Endodermal cell (in vitro differentiated cells): ENCODE results near the gene PACRGL. TPM values are rescaled to one million over a fixed set of nuclear protein-coding genes. Genes with fewer than 3 reads are reported as not detected.

Experiments
- DNase-seq: peaks from one replicate; pipeline ENCODE4 v3.0.0-alpha.2; 2017
- H3K27ac ChIP-seq: 2 replicates; pipeline ENCODE4 v1.5.1; 2013; ENCODE audit warnings: mild to moderate bottlenecking, low read depth, low read length, moderate library complexity
- H3K27me3 ChIP-seq: 2 replicates; pipeline ENCODE4 v1.6.1; 2013; ENCODE audit warnings: mild to moderate bottlenecking, low read length, moderate library complexity; ENCODE audit not compliant: insufficient read depth, control insufficient read depth, poor library complexity, severe bottlenecking
- H3K36me3 ChIP-seq: 2 replicates; pipeline ENCODE4 v1.7.0; 2013; ENCODE audit warnings: mild to moderate bottlenecking, low read length, moderate library complexity; ENCODE audit not compliant: control insufficient read depth, insufficient read depth
- H3K4me1 ChIP-seq: one replicate; pipeline ENCODE4 v1.7.0; 2013; ENCODE audit warnings: low read length; ENCODE audit not compliant: control insufficient read depth, insufficient read depth
- H3K4me3 ChIP-seq: 2 replicates; pipeline ENCODE4 v1.5.1; 2013; ENCODE audit warnings: mild to moderate bottlenecking, low read length, moderate library complexity
- H3K9ac ChIP-seq: 2 replicates; pipeline ENCODE4 v1.6.1; 2013; ENCODE audit warnings: mild to moderate bottlenecking, low read length, moderate library complexity; ENCODE audit not compliant: poor library complexity, severe bottlenecking; ENCODE audit errors: extremely low read depth
- H3K9me3 ChIP-seq: 2 replicates; pipeline ENCODE4 v1.6.1; 2013; ENCODE audit warnings: mild to moderate bottlenecking, low read length, moderate library complexity; ENCODE audit not compliant: control insufficient read depth
- H3K27ac Mint-ChIP-seq: 2 replicates; pipeline ENCODE4 v1.8.0; 2020; ENCODE audit warnings: mixed read lengths
- H3K27me3 Mint-ChIP-seq: 2 replicates; pipeline ENCODE4 v1.8.0; 2021; ENCODE audit warnings: mild to moderate bottlenecking, mixed read lengths; ENCODE audit not compliant: insufficient read depth
- H3K36me3 Mint-ChIP-seq: 2 replicates; pipeline ENCODE4 v1.8.0; 2020; ENCODE audit warnings: low read depth, mixed read lengths
- H3K4me1 Mint-ChIP-seq: 2 replicates; pipeline ENCODE4 v1.8.0; 2020; ENCODE audit warnings: mixed read lengths
- H3K4me3 Mint-ChIP-seq: 2 replicates; pipeline ENCODE4 v1.8.0; 2020; ENCODE audit warnings: mild to moderate bottlenecking, moderate library complexity, mixed read lengths
- H3K9me3 Mint-ChIP-seq: 2 replicates; pipeline ENCODE4 v1.8.0; 2020; ENCODE audit warnings: mild to moderate bottlenecking, mixed read lengths
- WGBS, 2 experiments: methylation state at CpG; one replicate each; pipeline versions ENCODE4 v1.1.5 to v1.1.7; 2013; ENCODE audit warnings: missing lambda C conversion rate in 2 of 2, mixed read lengths in 1 of 2; ENCODE audit not compliant: insufficient coverage in 1 of 2, insufficient read length in 1 of 2; 5-methylcytosine and 5-hydroxymethylcytosine counted together
- total RNA-seq, 2 donors: library from RNA; stranded (reverse); fragmentation: NEBNext Ultra II Directional in 1 of 2; extraction: Animal tissue kit (Norgen Biotek cat#: 25700) in 1 of 2; gene quantifications; 2 replicates in 1 of 2; 3 replicates in 1 of 2; pipeline ENCODE4 v1.2.1, GENCODE V29; 2021
- TF ChIP-seq, protein P1 (sequence below): fragments of 200-600 bp; sonication (generic); conservative IDR thresholded peaks from 2 replicates; pipeline ENCODE4 v1.5.0; 2021; ENCODE audit warnings: antibody characterized with exemption, mild to moderate bottlenecking

PACRGL gene
- total RNA-seq, 2 donors from 2014 or later, result 19.4 to 24.2 TPM

DNA sequence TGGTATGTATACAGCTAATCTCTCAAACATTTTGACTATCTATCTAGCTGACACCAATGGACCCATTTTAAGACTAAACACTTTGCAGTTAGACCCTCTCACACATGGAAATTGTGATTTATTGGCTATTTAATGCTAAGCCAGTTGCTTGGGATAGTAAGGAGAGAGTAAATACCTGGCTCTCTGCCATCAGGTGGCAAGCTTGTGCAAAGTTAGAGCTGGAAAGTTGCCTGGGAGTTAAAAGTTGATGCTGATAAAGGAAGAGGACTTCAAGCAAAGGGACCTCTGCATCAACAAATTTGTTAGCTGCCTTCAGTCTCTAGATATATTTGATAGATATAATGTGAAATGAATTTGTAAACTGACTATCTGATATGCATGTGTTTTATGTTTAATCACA is 61.1 kb downstream of the PACRGL start:
- H3K4me1 ChIP-seq, result no peaks in the 10 kb centered on the region
- TF ChIP-seq, protein P1, sequence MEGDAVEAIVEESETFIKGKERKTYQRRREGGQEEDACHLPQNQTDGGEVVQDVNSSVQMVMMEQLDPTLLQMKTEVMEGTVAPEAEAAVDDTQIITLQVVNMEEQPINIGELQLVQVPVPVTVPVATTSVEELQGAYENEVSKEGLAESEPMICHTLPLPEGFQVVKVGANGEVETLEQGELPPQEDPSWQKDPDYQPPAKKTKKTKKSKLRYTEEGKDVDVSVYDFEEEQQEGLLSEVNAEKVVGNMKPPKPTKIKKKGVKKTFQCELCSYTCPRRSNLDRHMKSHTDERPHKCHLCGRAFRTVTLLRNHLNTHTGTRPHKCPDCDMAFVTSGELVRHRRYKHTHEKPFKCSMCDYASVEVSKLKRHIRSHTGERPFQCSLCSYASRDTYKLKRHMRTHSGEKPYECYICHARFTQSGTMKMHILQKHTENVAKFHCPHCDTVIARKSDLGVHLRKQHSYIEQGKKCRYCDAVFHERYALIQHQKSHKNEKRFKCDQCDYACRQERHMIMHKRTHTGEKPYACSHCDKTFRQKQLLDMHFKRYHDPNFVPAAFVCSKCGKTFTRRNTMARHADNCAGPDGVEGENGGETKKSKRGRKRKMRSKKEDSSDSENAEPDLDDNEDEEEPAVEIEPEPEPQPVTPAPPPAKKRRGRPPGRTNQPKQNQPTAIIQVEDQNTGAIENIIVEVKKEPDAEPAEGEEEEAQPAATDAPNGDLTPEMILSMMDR, result no peak
- no peak overlapping the region for H3K4me3 ChIP-seq
- Mint-ChIP-seq H3K4me1 (no peaks in the 10 kb centered on the region), H3K4me3 (no peak overlapping the region), H3K9me3 (no peaks in the 10 kb centered on the region), H3K27me3 (no peaks in the 10 kb centered on the region), H3K36me3 (no peaks in the 10 kb centered on the region), H3K27ac (no peak overlapping the region)
- no peaks in the 10 kb centered on the region for H3K27me3 ChIP-seq
- no peaks in the 10 kb centered on the region for H3K36me3 ChIP-seq
- no peak overlapping the region for H3K27ac ChIP-seq
- no peak overlapping the region for H3K9ac ChIP-seq
- DNase-seq, result no peak
- H3K9me3 ChIP-seq, result no peaks in the 10 kb centered on the region

DNA sequence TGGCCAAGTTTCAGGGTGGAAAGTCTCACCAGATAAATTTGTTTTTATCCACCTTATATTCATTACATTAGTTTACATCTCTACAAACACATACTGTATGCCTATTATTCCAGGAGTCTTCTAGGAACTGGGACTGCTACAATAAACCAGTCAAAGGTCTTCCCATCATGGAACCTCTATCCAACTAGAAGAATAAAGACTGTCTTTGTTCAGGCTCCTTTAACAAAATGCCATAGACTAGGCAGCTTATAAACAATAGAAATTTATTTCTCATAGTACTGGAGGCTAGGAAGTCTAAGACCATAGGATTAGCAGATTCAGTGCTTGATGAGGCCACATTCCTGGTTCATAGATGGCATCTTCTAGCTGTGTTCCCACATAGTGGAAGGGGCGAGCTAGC is 61.6 kb downstream of the PACRGL start:
- WGBS, 2 experiments, result 80 to 90% methylated on average over 1 of the region's 1 CpG
- no peak overlapping the region for H3K27ac Mint-ChIP-seq
- H3K36me3 ChIP-seq, result no peaks in the 10 kb centered on the region
- TF ChIP-seq, protein P1, result no peak
- no peaks in the 10 kb centered on the region for H3K4me1 Mint-ChIP-seq
- no peaks in the 10 kb centered on the region for H3K36me3 Mint-ChIP-seq
- H3K4me3 Mint-ChIP-seq, result no peak overlapping the region
- H3K27me3 Mint-ChIP-seq, result no peaks in the 10 kb centered on the region
- H3K4me3 ChIP-seq, result no peak overlapping the region
- no peak overlapping the region for H3K27ac ChIP-seq
- DNase-seq, result no peak
- H3K9me3 ChIP-seq, result no peaks in the 10 kb centered on the region
- no peaks in the 10 kb centered on the region for H3K27me3 ChIP-seq
- H3K4me1 ChIP-seq, result no peaks in the 10 kb centered on the region
- H3K9ac ChIP-seq, result no peak overlapping the region
- H3K9me3 Mint-ChIP-seq, result no peaks in the 10 kb centered on the region

DNA sequence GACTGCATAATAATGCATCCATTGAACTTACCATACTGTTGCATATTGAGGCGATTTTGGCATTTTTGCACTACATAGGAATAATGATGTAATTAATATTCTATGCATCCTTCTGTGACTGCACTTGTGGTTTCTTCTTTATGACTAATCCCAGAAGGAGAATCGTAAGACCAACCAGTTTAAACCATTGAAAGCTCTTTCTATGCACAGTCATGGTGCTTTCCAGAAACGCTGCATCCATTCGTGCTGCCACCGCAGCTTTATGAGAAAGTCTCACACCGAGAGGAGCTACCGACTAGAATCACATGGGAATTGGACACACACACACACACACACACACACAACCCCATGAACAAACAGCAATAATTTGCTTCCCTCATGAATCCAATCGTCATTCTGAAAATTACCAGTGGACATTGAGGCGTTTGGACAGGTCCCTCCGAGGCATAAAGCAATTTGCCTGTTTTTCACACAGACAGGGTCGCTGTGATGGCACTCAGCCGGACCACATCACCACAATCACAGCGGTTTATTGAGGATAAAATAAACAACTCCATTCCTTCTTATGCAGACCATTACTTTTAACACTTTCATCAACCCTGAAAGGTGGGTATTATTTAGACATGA is 64.2 kb downstream of the PACRGL start:
- no peak overlapping the region for H3K27ac ChIP-seq
- TF ChIP-seq, protein P1, result no peak
- no peak overlapping the region for H3K4me3 Mint-ChIP-seq
- H3K9me3 Mint-ChIP-seq, result no peaks in the 10 kb centered on the region
- H3K36me3 ChIP-seq, result no peaks in the 10 kb centered on the region
- no peaks in the 10 kb centered on the region for H3K27me3 Mint-ChIP-seq
- no peaks in the 10 kb centered on the region for H3K9me3 ChIP-seq
- no peaks in the 10 kb centered on the region for H3K4me1 Mint-ChIP-seq
- no peak overlapping the region for H3K27ac Mint-ChIP-seq
- H3K36me3 Mint-ChIP-seq, result no peaks in the 10 kb centered on the region
- no peak overlapping the region for H3K4me3 ChIP-seq
- WGBS, 2 experiments, result 89 to 94% methylated on average over 6 to 13 of the region's 13 CpGs
- no peak overlapping the region for H3K9ac ChIP-seq
- H3K27me3 ChIP-seq, result no peaks in the 10 kb centered on the region
- H3K4me1 ChIP-seq, result no peaks in the 10 kb centered on the region
- no peak for DNase-seq
